ENCODE measurements around the gene ZNF431. TPM values are rescaled to one million over a fixed set of nuclear protein-coding genes. Genes with fewer than 3 reads are reported as not detected.

ZNF431 gene
- total and polyA plus RNA-seq, 2 of the 8 experiments (the other 6 are each of a cell fraction or from before 2014, with no cell fraction given): 6.7 to 43.2 TPM

GRCh38 chr19:21233691-21234090, 91.9 kb downstream of the ZNF431 start:
- no peak overlapping the region for H3K4me3 ChIP-seq (ENCODE audit: extremely low read depth in 1 of 4, insufficient read depth in 2 of 4, low read depth in 3 of 4, low read length in 4 of 4)
- ChIA-PET CTCF (ENCODE audit: partially characterized antibody) (interaction anchor here (1.4 kb wide), 1 partner anchor 23 kb away, joined by 4 read pairs; no protein-coding TSS in a partner anchor), POLR2A (ENCODE audit: partially characterized antibody) (interaction anchor here (0.8 to 0.9 kb wide), 2 partner anchors 12 to 46 kb away, joined by 3 read pairs; no protein-coding TSS in a partner anchor)
- no peak overlapping the region for H3K23ac ChIP-seq (ENCODE audit: insufficient read length)
- no peaks in the 10 kb centered on the region for H3K23me2 ChIP-seq (ENCODE audit: low read depth, low read length)
- TF ChIP-seq SP1 (IDR thresholded peaks at IDR 0.05; ENCODE audit: low read depth, low read length) (no peak), TEAD4 (IDR thresholded peaks at IDR 0.05; ENCODE audit: low read depth, low read length) (no peak), BCL11A (IDR thresholded peaks at IDR 0.05; ENCODE audit: low read depth in 2 of 2, low read length in 2 of 2) (no peak), USF2 (IDR thresholded peaks at IDR 0.05; ENCODE audit: low read length) (no peak), POLR2AphosphoS5 (IDR thresholded peaks at IDR 0.05; ENCODE audit: low read depth, low read length) (no peak), NRF1 (IDR thresholded peaks at IDR 0.05; ENCODE audit: low read depth, low read length) (no peak), ZNF274 (IDR thresholded peaks at IDR 0.05; ENCODE audit: borderline replicate concordance, extremely low read depth, low read length) (no peak), CHD1 (IDR thresholded peaks at IDR 0.05; ENCODE audit: low read depth, low read length) (no peak), PHF8 (conservative IDR thresholded peaks at IDR 0.05; ENCODE audit: low read depth, low read length) (no peak), HDAC6 (IDR thresholded peaks at IDR 0.05; ENCODE audit: low read depth, low read length) (no peak)
- H4K20me1 ChIP-seq (replicated peaks in 1 of 2; ENCODE audit: control insufficient read depth in 1 of 2, insufficient read depth in 2 of 2, low read length in 2 of 2): no peaks in the 10 kb centered on the region
- peaks cover 6 to 14% of the 10 kb centered on the region in 2 experiments for H3K9me3 ChIP-seq (ENCODE audit: insufficient read depth in 2 of 2, low read depth in 1 of 2, low read length in 1 of 2)
- FAIRE-seq (no peak), DNase-seq (ENCODE audit: low read depth in 1 of 2, low spot score in 2 of 2) (no peak)
- no peak overlapping the region for H4K8ac ChIP-seq (ENCODE audit: extremely low read depth, insufficient read depth, low read length)
- no peaks in the 10 kb centered on the region for H3K79me2 ChIP-seq (ENCODE audit: control insufficient read depth in 1 of 2, insufficient read depth in 2 of 2, low read length in 2 of 2)
- H3K9ac ChIP-seq (replicated peaks in 1 of 4; ENCODE audit: extremely low read depth in 1 of 4, low read depth in 3 of 4, low read length in 3 of 4): no peak overlapping the region
- no peak overlapping the region for H2AFZ ChIP-seq (ENCODE audit: low read length)
- no peak overlapping the region for H2BK5ac ChIP-seq (ENCODE audit: low read depth, low read length)
- H2BK12ac ChIP-seq (ENCODE audit: low read depth, low read length): no peak overlapping the region
- H4K5ac ChIP-seq (ENCODE audit: insufficient read length, low read depth, low read length): no peak overlapping the region
- H2BK120ac ChIP-seq (replicated peaks; ENCODE audit: low read depth, low read length): no peak overlapping the region
- H3K4me1 ChIP-seq (replicated peaks in 1 of 4; ENCODE audit: control insufficient read depth in 3 of 4, insufficient read depth in 4 of 4, low read length in 3 of 4): no peaks in the 10 kb centered on the region
- H3K4me2 ChIP-seq (ENCODE audit: insufficient read depth in 1 of 2, low read depth in 2 of 2, low read length in 2 of 2): no peak overlapping the region
- no peak overlapping the region for H2BK20ac ChIP-seq (ENCODE audit: low read length)
- no peak overlapping the region for H3K27ac ChIP-seq (ENCODE audit: low read depth, low read length)
- H3K79me1 ChIP-seq (ENCODE audit: low read depth, low read length): no peaks in the 10 kb centered on the region
- WGBS, 2 experiments (ENCODE audit: extremely low coverage in 1 of 2, insufficient coverage in 1 of 2, insufficient read length in 1 of 2, insufficient replicate concordance in 2 of 2, low coverage in 1 of 2, low lambda C conversion rate in 2 of 2, missing lambda C conversion rate in 1 of 2): 95% methylated on average over 2 of the region's 2 CpGs; no CpG with 5 or more reads in 1 of the 2 experiments
- H3K27me3 ChIP-seq (replicated peaks in 1 of 4; ENCODE audit: control insufficient read depth in 3 of 4, extremely low read depth in 1 of 4, insufficient read depth in 3 of 4, low read length in 3 of 4): no peaks in the 10 kb centered on the region
- H3K36me3 ChIP-seq (ENCODE audit: control insufficient read depth in 2 of 4, insufficient read depth in 4 of 4, low read length in 3 of 4): no peaks in the 10 kb centered on the region; a peak in 1 of 8 replicates
- no peak overlapping the region for H3K18ac ChIP-seq (ENCODE audit: extremely low read depth, low read length)
- H2AK5ac ChIP-seq (ENCODE audit: low read depth, low read length): no peak overlapping the region
- no peak overlapping the region for H4K91ac ChIP-seq (replicated peaks; ENCODE audit: insufficient read length, low read length)
- no peak overlapping the region for H3K56ac ChIP-seq (replicated peaks; ENCODE audit: insufficient read length, low read depth, low read length)
- no peak overlapping the region for H3K14ac ChIP-seq (ENCODE audit: insufficient read length)
- H3K4ac ChIP-seq (replicated peaks; ENCODE audit: insufficient read length, low read depth, low read length): no peak overlapping the region
- no peak overlapping the region for H2BK15ac ChIP-seq (ENCODE audit: low read length)
